ENCODE data around the gene HSPA12A.

GRCh38 chr10:116668446-116668845 lies 73.9 kb downstream of the HSPA12A start:
- TF ChIP-seq EZH2 (IDR thresholded peaks at IDR 0.05; ENCODE audit: low read length) (no peak), CTCF (optimal IDR thresholded peaks at IDR 0.05 in 1 of 3, IDR thresholded peaks at IDR 0.05 in 1 of 3, conservative IDR thresholded peaks at IDR 0.05 in 1 of 3; ENCODE audit: extremely low read depth in 1 of 3, insufficient read depth in 2 of 3, low read length in 3 of 3) (no peak)

Data from keratinocyte (primary cell).